Heart right ventricle (tissue), 16 donors: ENCODE data around the gene MYO3B. TPM values are rescaled to one million over a fixed set of nuclear protein-coding genes. Genes with fewer than 3 reads are reported as not detected.

ENCODE experiments used
- ATAC-seq, 8 donors: fragments of 200-7000 bp; cut with Tn5 transposase; one replicate each; pipeline ENCODE4 v1.9.1; 2020; ENCODE audit warnings: mild to moderate bottlenecking in 8 of 8, moderate library complexity in 8 of 8, moderate number of reproducible peaks in 1 of 8
- DNase-seq, 2 donors: peaks; one replicate each; pipeline ENCODE4 v3.0.0-alpha.2; 2020
- H3K27ac ChIP-seq, 10 donors: fragments of 200-600 bp; sonication (generic) in 2 of 10; one replicate each; pipeline versions ENCODE4 v1.5.0 to v1.8.0; 2020 to 2022; ENCODE audit warnings: mild to moderate bottlenecking in 3 of 10
- H3K27me3 ChIP-seq, 7 donors: fragments of 200-600 bp; one replicate each; pipeline ENCODE4 v1.8.0; 2021 to 2022; ENCODE audit warnings: mild to moderate bottlenecking in 2 of 7
- H3K36me3 ChIP-seq, 9 donors: fragments of 200-600 bp; sonication (generic) in 1 of 9; one replicate each; pipeline versions ENCODE4 v1.5.0 to v1.8.0; 2020 to 2022; ENCODE audit warnings: mild to moderate bottlenecking in 2 of 9
- H3K4me1 ChIP-seq, 9 donors: fragments of 200-600 bp; sonication (generic) in 1 of 9; one replicate each; pipeline versions ENCODE4 v1.5.0 to v1.8.0; 2020 to 2022; ENCODE audit warnings: mild to moderate bottlenecking in 4 of 9
- H3K4me3 ChIP-seq, 10 donors: fragments of 200-600 bp; sonication (generic) in 2 of 10; one replicate each; pipeline versions ENCODE4 v1.5.0 to v1.8.0; 2020 to 2022; ENCODE audit warnings: mild to moderate bottlenecking in 7 of 10, moderate library complexity in 2 of 10
- H3K9me3 ChIP-seq, 11 donors: fragments of 200-600 bp in 10 of 11; sonication (generic) in 2 of 11; one replicate each; pipeline versions ENCODE4 v1.5.0 to v1.8.0; 2013 to 2022; ENCODE audit warnings: mild to moderate bottlenecking in 2 of 11, control low read depth in 1 of 11, moderate library complexity in 1 of 11
- CTCF ChIP-seq, 9 donors: fragments of 200-600 bp; sonication (generic) in 2 of 9; IDR thresholded peaks; one replicate each; pipeline versions ENCODE4 v1.5.0 to v1.8.0; 2021 to 2022; ENCODE audit warnings: antibody characterized with exemption in 9 of 9, mild to moderate bottlenecking in 5 of 9, moderate library complexity in 1 of 9
- WGBS, 2 donors: extraction: QIAGEN DNeasy Blood & Tissue Kit; methylation state at CpG; one replicate each; pipeline ENCODE4 v1.1.7; 2013; ENCODE audit warnings: inconsistent platforms in 1 of 2; 5-methylcytosine and 5-hydroxymethylcytosine counted together
- intact Hi-C, 10 donors: fragments of 100-400 bp; cut with DNase I; formaldehyde crosslinking; loops; one replicate each; pipeline versions ENCODE4 v1.11.1 to v1.14.2; 2022
- polyA plus RNA-seq, 2 donors: library from polyadenylated mRNA; stranded (reverse); fragments of 200-250 nt; gene quantifications; one replicate each; pipeline ENCODE4 v1.2.3, GENCODE V29; 2013
- total RNA-seq, 10 donors: library from RNA; stranded (reverse); fragmentation: NEBNext Ultra II Directional in 3 of 10; extraction: Animal tissue kit (Norgen Biotek cat#: 25700) in 3 of 10; gene quantifications; one replicate each; pipeline versions ENCODE4 v1.2.1 to v1.2.4, GENCODE V29; 2021 to 2023
- donor health status: Arrhythmogenic right ventricular cardiomyopathy.
- donor health status: ischemic (EF 13 %, LVEDD 7.1; RV severe dilation, severe dysfunction).
- donor health status: healthy with polysubstance abuse.
- donor health status: DM: no; HTN: yes; CAD: no.
- donor health status: DM: no; HTN: no; CAD: no.
- donor health status: ischemic (EF 25% LVEDD 6.9; RV normal size, moderate dysfunction).
- donor health status: ischemic (EF 25% LVEDD 5.7; RV mildly dilated, moderate dysfunction).
- donor health status: healthy.
- donor health status: DM: yes; HTN: yes; CAD: no.
- donor health status: Ischemic cardiomyopathy.
- donor health status: ischemic (EF 35%, LVEDD 5.7; RV mildly dilated, moderate dysfunction).
- donor health status: nonischemic (EF 11% LVEDD 7.7; RV severe dilation, severe dysfunction).
- donor health status: DM: yes; HTN: yes; CAD: no.
- donor health status: PGD.
- donor health status: ischemic (EF 29% LVEDD 5.4; RV normal size, mild dysfunction).
- donor health status: nonischemic (EF 23%, LVEDD 6.1; RV moderate dilation, normal function).

The MYO3B gene
- total and polyA plus RNA-seq, 12 donors: 0.05 to 0.21 (median 0.09) TPM; not detected in 8

DNA sequence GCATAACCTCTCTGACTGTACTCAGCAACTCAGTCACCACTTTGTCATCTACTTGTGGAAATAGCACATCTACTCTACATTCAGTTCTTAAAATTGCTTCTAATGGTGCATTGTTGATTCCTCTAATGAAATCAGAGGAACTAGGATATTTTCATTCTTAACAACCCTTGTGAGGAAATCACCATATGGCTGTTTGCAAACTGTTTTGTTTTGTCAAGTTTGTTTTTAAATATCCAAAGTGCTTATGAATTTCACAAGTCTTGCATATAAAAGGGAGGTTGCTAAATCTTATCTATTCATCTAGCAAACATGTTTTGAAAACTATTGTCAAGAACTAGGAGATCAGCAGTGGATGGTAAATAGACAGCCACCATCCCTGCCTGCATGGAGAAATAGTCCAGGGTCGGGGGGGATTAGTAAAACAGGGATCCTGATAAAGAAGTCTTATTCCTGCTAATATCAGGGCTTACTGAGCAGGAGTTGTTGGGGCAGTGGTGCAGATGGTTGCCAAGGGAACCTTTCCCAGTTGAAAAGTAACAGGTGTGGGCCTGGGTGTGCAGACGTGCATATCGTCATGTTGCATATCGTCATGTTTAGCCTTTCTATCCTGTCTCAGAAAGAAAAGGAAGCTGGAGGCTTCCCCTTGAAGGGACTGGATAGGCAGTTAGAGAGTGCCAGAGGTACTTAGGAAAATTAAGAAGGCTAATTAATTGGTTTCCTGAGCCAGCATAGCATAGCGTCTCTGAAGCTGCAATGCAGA is 7.5 kb upstream of the MYO3B start:
- Histone ChIP-seq H3K9me3 (no peaks in the 10 kb centered on the region), H3K4me1 (no peaks in the 10 kb centered on the region), H3K4me3 (no peak overlapping the region), H3K36me3 (no peaks in the 10 kb centered on the region), H3K27me3 (peaks cover 0 to 3% (median 0%) of the 10 kb centered on the region in 7 donors), H3K27ac (no peak overlapping the region)
- no peak for DNase-seq
- no peak for ATAC-seq
- no peak for TF ChIP-seq CTCF (IDR thresholded peaks at IDR 0.05)
- 58 to 66% methylated on average over 5 of the region's 5 CpGs for WGBS, 2 donors
- intact Hi-C loops: no loop called here

GRCh38 chr2:170176212-170176611 is 1.7 kb upstream of the MYO3B start:
- intact Hi-C loops: no loop called here
- DNase-seq (no peak), ATAC-seq (no peak)
- no peak overlapping the region for H3K27ac ChIP-seq
- no peak overlapping the region for H3K4me3 ChIP-seq
- no peaks in the 10 kb centered on the region for H3K36me3 ChIP-seq
- no peaks in the 10 kb centered on the region for H3K27me3 ChIP-seq
- H3K4me1 ChIP-seq: peaks cover 0 to 8% (median 0%) of the 10 kb centered on the region in 9 donors
- no peaks in the 10 kb centered on the region for H3K9me3 ChIP-seq
- 60 to 62% methylated on average over 6 of the region's 6 CpGs for WGBS, 2 donors
- TF ChIP-seq CTCF (IDR thresholded peaks at IDR 0.05): no peak

GRCh38 chr2:170180031-170180566 is 2.2 kb downstream of the MYO3B start:
- Histone ChIP-seq H3K9me3 (peaks cover 0 to 11% (median 2%) of the 10 kb centered on the region in 11 donors), H3K4me1 (peaks cover 0 to 8% (median 0%) of the 10 kb centered on the region in 9 donors), H3K27me3 (no peaks in the 10 kb centered on the region), H3K4me3 (no peak overlapping the region), H3K36me3 (no peaks in the 10 kb centered on the region), H3K27ac (no peak overlapping the region)
- DNase-seq: no peak
- 89 to 92% methylated on average over 3 of the region's 3 CpGs for WGBS, 2 donors
- no peak for TF ChIP-seq CTCF (IDR thresholded peaks at IDR 0.05)
- intact Hi-C loops: no loop called here
- ATAC-seq: no peak

DNA sequence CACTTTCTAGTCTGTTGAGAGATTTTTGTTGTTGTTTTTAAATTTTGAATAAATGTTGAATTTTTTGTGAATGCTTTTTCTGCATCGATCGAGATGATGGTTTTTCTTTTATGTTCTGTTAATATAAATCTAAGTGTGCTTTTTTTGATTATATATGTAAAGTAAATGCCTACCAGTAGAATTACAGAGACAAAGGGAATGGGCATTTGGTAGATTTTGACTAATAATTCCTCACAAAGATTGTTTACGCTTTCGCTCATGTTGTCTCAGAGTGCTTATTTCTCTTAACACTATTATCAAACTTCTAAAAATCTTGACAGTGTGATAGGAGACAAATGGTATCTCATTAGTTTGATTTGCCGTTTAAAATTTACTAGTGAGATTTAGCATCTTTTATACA is 3.7 kb downstream of the MYO3B start:
- intact Hi-C loops: no loop called here
- peaks cover 0 to 26% (median 12%) of the 10 kb centered on the region in 11 donors for H3K9me3 ChIP-seq
- no peak overlapping the region for H3K4me3 ChIP-seq
- no peak for TF ChIP-seq CTCF (IDR thresholded peaks at IDR 0.05)
- no peaks in the 10 kb centered on the region for H3K36me3 ChIP-seq
- WGBS, 2 donors: 95 to 96% methylated on average over 5 of the region's 5 CpGs
- H3K27me3 ChIP-seq: no peaks in the 10 kb centered on the region
- DNase-seq (no peak), ATAC-seq (no peak)
- peaks cover 0 to 8% (median 0%) of the 10 kb centered on the region in 9 donors for H3K4me1 ChIP-seq
- H3K27ac ChIP-seq: no peak overlapping the region
